Uterus (tissue), 4 donors: ENCODE data around the gene MARK2. TPM values are rescaled to one million over a fixed set of nuclear protein-coding genes. Genes with fewer than 3 reads are reported as not detected.

Experiments
- DNase-seq, 2 donors: peaks; one replicate each; pipeline ENCODE4 v3.0.0-alpha.2; 2019 to 2020
- H3K27ac ChIP-seq, 2 donors: fragments of 200-600 bp; sonication (generic); 1 replicate in 1 of 2; 2 replicates in 1 of 2; pipeline ENCODE4 v1.5.1; 2016 to 2018
- H3K27me3 ChIP-seq, 2 donors: fragments of 200-600 bp; sonication (generic); one replicate each; pipeline ENCODE4 v1.5.1; 2018 to 2019; ENCODE audit warnings: control low read depth in 1 of 2
- H3K36me3 ChIP-seq, 2 donors: fragments of 200-600 bp; sonication (generic); one replicate each; pipeline ENCODE4 v1.5.1; 2019; ENCODE audit warnings: control low read depth in 1 of 2
- H3K4me1 ChIP-seq, 2 donors: fragments of 200-600 bp; sonication (generic); one replicate each; pipeline ENCODE4 v1.5.1; 2018 to 2019; ENCODE audit warnings: control low read depth in 1 of 2
- H3K4me3 ChIP-seq, 2 donors: fragments of 200-600 bp; sonication (generic); 1 replicate in 1 of 2; 2 replicates in 1 of 2; pipeline ENCODE4 v1.5.1; 2018 to 2019; ENCODE audit warnings: mild to moderate bottlenecking in 1 of 2
- H3K9me3 ChIP-seq, 2 donors: fragments of 200-600 bp; sonication (generic); one replicate each; pipeline ENCODE4 v1.5.1; 2019; ENCODE audit warnings: control low read depth in 1 of 2
- CTCF ChIP-seq, 4 experiments: fragments of 200-600 bp in 2 of 4; fragments of 450-650 bp in 2 of 4; sonication (generic) in 2 of 4; IDR thresholded peaks; one replicate each; pipeline ENCODE4 v1.5.1; 2016 to 2019; ENCODE audit warnings: antibody characterized with exemption in 4 of 4, mild to moderate bottlenecking in 2 of 4, moderate library complexity in 1 of 4
- POLR2A ChIP-seq, 2 donors: fragments of 450-650 bp; IDR thresholded peaks; one replicate each; pipeline ENCODE4 v1.6.1; 2016; ENCODE audit warnings: antibody characterized with exemption in 2 of 2, mild to moderate bottlenecking in 1 of 2, moderate library complexity in 1 of 2
- intact Hi-C: fragments of 100-400 bp; cut with DNase I; formaldehyde crosslinking; loops from one replicate; pipeline ENCODE4 v1.15.1; 2023; ENCODE audit warnings: low total_unique reads
- total RNA-seq, 4 donors: library from RNA; depleted of rRNA in 3 of 4; stranded (reverse); fragments of >200 nt in 3 of 4; gene quantifications; one replicate each; pipeline versions ENCODE4 v1.1.0 to v1.2.4, GENCODE V29; 2014 to 2023
- donor health status: DM: yes; HTN: yes; CAD: no.

The MARK2 gene
- total RNA-seq, 4 donors from 2014 or later: 6.9 to 36.5 (median 17.7) TPM

- intact Hi-C loops: no loop called here
- peak; percentile 75 to 79 for DNase-seq
- no peaks in the 10 kb centered on the region for H3K27me3 ChIP-seq
These were observed 25.8 kb upstream of the MARK2 start, which contains the start of gene SPINDOC for GRCh38 chr11:63813035-63813562. Gene SPINDOC (plus strand): TSS chr11:63813456. CDS start chr11:63813687, 231 bp downstream.

GRCh38 chr11:63813563-63814382 is 25.1 kb upstream of the MARK2 start:
- no peaks in the 10 kb centered on the region for H3K36me3 ChIP-seq
- peak overlapping the region; percentile 79 to 86 for H3K27ac ChIP-seq
- TF ChIP-seq POLR2A (IDR thresholded peaks at IDR 0.05) (no peak), CTCF (IDR thresholded peaks at IDR 0.05) (no peak)
- peak overlapping the region; percentile 89 to 95 for H3K4me3 ChIP-seq
- peak; percentile 44 to 52 for DNase-seq
- intact Hi-C loops: no loop called here
- H3K9me3 ChIP-seq: no peaks in the 10 kb centered on the region
- H3K4me1 ChIP-seq: no peaks in the 10 kb centered on the region
- H3K27me3 ChIP-seq: no peaks in the 10 kb centered on the region

More at GRCh38 chr11:63813035-63813562, 25.8 kb upstream of the MARK2 start, which contains the start of gene SPINDOC:
- Histone ChIP-seq H3K9me3 (no peaks in the 10 kb centered on the region), H3K36me3 (no peaks in the 10 kb centered on the region), H3K27ac (peak within 1 kb of the TSS; percentile 79 to 86), H3K4me1 (no peaks in the 10 kb centered on the region), H3K4me3 (peak within 1 kb of the TSS; percentile 89 to 95)
- peak in 1 of 2 donors; percentile 58 for TF ChIP-seq POLR2A (IDR thresholded peaks at IDR 0.05)
- TF ChIP-seq CTCF (IDR thresholded peaks at IDR 0.05): no peak

GRCh38 chr11:63814383-63814736 is 24.6 kb upstream of the MARK2 start:
- intact Hi-C loops: no loop called here
- Histone ChIP-seq H3K4me1 (no peaks in the 10 kb centered on the region), H3K9me3 (no peaks in the 10 kb centered on the region), H3K27me3 (no peaks in the 10 kb centered on the region), H3K27ac (peak overlapping the region; percentile 79 to 86), H3K36me3 (no peaks in the 10 kb centered on the region), H3K4me3 (peak overlapping the region; percentile 89 to 95)
- TF ChIP-seq CTCF (IDR thresholded peaks at IDR 0.05) (no peak), POLR2A (IDR thresholded peaks at IDR 0.05) (no peak)
- no peak for DNase-seq

- Histone ChIP-seq H3K9me3 (no peaks in the 10 kb centered on the region), H3K27me3 (no peaks in the 10 kb centered on the region), H3K4me1 (no peaks in the 10 kb centered on the region), H3K4me3 (no peak overlapping the region), H3K36me3 (no peaks in the 10 kb centered on the region), H3K27ac (no peak overlapping the region)
- intact Hi-C loops: no loop called here
- no peak for DNase-seq
- no peak for TF ChIP-seq POLR2A (IDR thresholded peaks at IDR 0.05)
- no peak for TF ChIP-seq CTCF (IDR thresholded peaks at IDR 0.05)
These were observed 22.7 kb upstream of the MARK2 start for GRCh38 chr11:63816166-63816565.

- no peaks in the 10 kb centered on the region for H3K9me3 ChIP-seq
- H3K27ac ChIP-seq: no peak overlapping the region
- intact Hi-C loops: no loop called here
- no peak for DNase-seq
- H3K4me3 ChIP-seq: no peak overlapping the region
- H3K27me3 ChIP-seq: no peaks in the 10 kb centered on the region
- TF ChIP-seq POLR2A (IDR thresholded peaks at IDR 0.05) (no peak), CTCF (IDR thresholded peaks at IDR 0.05) (no peak)
- no peaks in the 10 kb centered on the region for H3K4me1 ChIP-seq
- no peaks in the 10 kb centered on the region for H3K36me3 ChIP-seq
These were observed 22.2 kb upstream of the MARK2 start for GRCh38 chr11:63816732-63817131.
